ENCODE measurements around the gene INKA1. TPM values are rescaled to one million over a fixed set of nuclear protein-coding genes. Genes with fewer than 3 reads are reported as not detected.

Gene INKA1
- total and polyA plus RNA-seq, 2 of the 8 experiments (the other 6 are each of a cell fraction or from before 2014, with no cell fraction given): 1.3 to 4.7 TPM

- no peak overlapping the region for H2BK12ac ChIP-seq (ENCODE audit: low read depth, low read length)
- no peak overlapping the region for H4K5ac ChIP-seq (ENCODE audit: insufficient read length, low read depth, low read length)
- H3K4ac ChIP-seq (replicated peaks; ENCODE audit: insufficient read length, low read depth, low read length): no peak overlapping the region
- H3K4me2 ChIP-seq (ENCODE audit: insufficient read depth in 1 of 2, low read depth in 2 of 2, low read length in 2 of 2): no peak overlapping the region
- H3K23ac ChIP-seq (ENCODE audit: insufficient read length): no peak overlapping the region
- no peaks in the 10 kb centered on the region for H3K79me2 ChIP-seq (ENCODE audit: control insufficient read depth in 1 of 2, insufficient read depth in 2 of 2, low read length in 2 of 2)
- no peak overlapping the region for H2AFZ ChIP-seq (ENCODE audit: low read length)
- H2BK15ac ChIP-seq (ENCODE audit: low read length): no peak overlapping the region
- no peak overlapping the region for H4K91ac ChIP-seq (replicated peaks; ENCODE audit: insufficient read length, low read length)
- H3K79me1 ChIP-seq (ENCODE audit: low read depth, low read length): no peaks in the 10 kb centered on the region
- H4K20me1 ChIP-seq (replicated peaks in 1 of 2; ENCODE audit: control insufficient read depth in 1 of 2, insufficient read depth in 2 of 2, low read length in 2 of 2): peaks cover 0 to 5% of the 10 kb centered on the region in 2 experiments
- no peak overlapping the region for H3K56ac ChIP-seq (replicated peaks; ENCODE audit: insufficient read length, low read depth, low read length)
- no peak overlapping the region for H3K4me3 ChIP-seq (ENCODE audit: extremely low read depth in 1 of 4, insufficient read depth in 2 of 4, low read depth in 3 of 4, low read length in 4 of 4)
- peaks cover 0 to 6% (median 0%) of the 10 kb centered on the region in 4 experiments; a peak in 2 of 7 replicates for H3K4me1 ChIP-seq (replicated peaks in 1 of 4; ENCODE audit: control insufficient read depth in 3 of 4, insufficient read depth in 4 of 4, low read length in 3 of 4)
- WGBS, 2 experiments (ENCODE audit: extremely low coverage in 1 of 2, insufficient coverage in 1 of 2, insufficient read length in 1 of 2, insufficient replicate concordance in 2 of 2, low coverage in 1 of 2, low lambda C conversion rate in 2 of 2, missing lambda C conversion rate in 1 of 2): 70% methylated on average over 6 of the region's 6 CpGs; no CpG with 5 or more reads in 1 of the 2 experiments
- no peak overlapping the region for H2AK5ac ChIP-seq (ENCODE audit: low read depth, low read length)
- no peak overlapping the region for H3K18ac ChIP-seq (ENCODE audit: extremely low read depth, low read length)
- peak; percentile 44 for TF ChIP-seq MAX (IDR thresholded peaks at IDR 0.05)
- peak; percentile 85 to 86 for TF ChIP-seq RAD21 (IDR thresholded peaks at IDR 0.05 in 1 of 2, conservative IDR thresholded peaks at IDR 0.05 in 1 of 2; ENCODE audit: low read depth in 2 of 2, low read length in 2 of 2)
- TF ChIP-seq SIN3A (conservative IDR thresholded peaks at IDR 0.05 in 1 of 2, IDR thresholded peaks at IDR 0.05 in 1 of 2; ENCODE audit: low read depth in 1 of 2, low read length in 2 of 2): no peak
- TF ChIP-seq HDAC2 (IDR thresholded peaks at IDR 0.05; ENCODE audit: borderline replicate concordance in 1 of 2, low read depth in 2 of 2, low read length in 2 of 2): no peak
- TF ChIP-seq YY1 (IDR thresholded peaks at IDR 0.05; ENCODE audit: low read depth, low read length): peak; percentile 85
- TF ChIP-seq CTCF (IDR thresholded peaks at IDR 0.05; ENCODE audit: control extremely low read depth in 1 of 3, insufficient read depth in 1 of 3, low read depth in 1 of 3, low read length in 3 of 3): peak; percentile 82 to 91 (median 86)
- ChIA-PET CTCF (ENCODE audit: partially characterized antibody) (interaction anchor here (0.6 to 15.2 kb wide), 40 partner anchors 10 to 1232 kb away, joined by 3 to 306 read pairs (median 5); partner anchors contain the start of genes AMIGO3, CDHR4, INKA1 and IP6K1), POLR2A (ENCODE audit: partially characterized antibody) (interaction anchor here (0.7 to 1.5 kb wide), 14 partner anchors 10 to 74 kb away, joined by 3 to 8 read pairs (median 3); partner anchors contain the start of genes INKA1, IP6K1 and MST1R)
- H3K9me3 ChIP-seq (ENCODE audit: insufficient read depth in 2 of 2, low read depth in 1 of 2, low read length in 1 of 2): no peaks in the 10 kb centered on the region
- no peak overlapping the region for H3K9ac ChIP-seq (replicated peaks in 1 of 4; ENCODE audit: extremely low read depth in 1 of 4, low read depth in 3 of 4, low read length in 3 of 4)
- 0 out of 2 replicates have a peak overlapping the region, but pooled peaks have one; percentile 3 for H3K27ac ChIP-seq (ENCODE audit: low read depth, low read length)
- DNase-seq (ENCODE audit: low read depth in 1 of 2, low spot score in 2 of 2): peak; percentile 15 to 78
- H3K27me3 ChIP-seq (replicated peaks in 1 of 4; ENCODE audit: control insufficient read depth in 3 of 4, extremely low read depth in 1 of 4, insufficient read depth in 3 of 4, low read length in 3 of 4): no peaks in the 10 kb centered on the region
- H3K14ac ChIP-seq (ENCODE audit: insufficient read length): no peak overlapping the region
- no peaks in the 10 kb centered on the region for H3K23me2 ChIP-seq (ENCODE audit: low read depth, low read length)
- no peak overlapping the region for H2BK5ac ChIP-seq (ENCODE audit: low read depth, low read length)
- no peak overlapping the region for H2BK20ac ChIP-seq (ENCODE audit: low read length)
- no peak overlapping the region for H2BK120ac ChIP-seq (replicated peaks; ENCODE audit: low read depth, low read length)
- peak; percentile 94 for FAIRE-seq
- no peak overlapping the region for H4K8ac ChIP-seq (ENCODE audit: extremely low read depth, insufficient read depth, low read length)
- peaks cover 8 to 33% (median 26%) of the 10 kb centered on the region in 4 experiments for H3K36me3 ChIP-seq (ENCODE audit: control insufficient read depth in 2 of 4, insufficient read depth in 4 of 4, low read length in 3 of 4)
Measured at GRCh38 chr3:49839193-49839809, 36.2 kb downstream of the INKA1 start.
